ENCODE results near the gene COL6A3.

The COL6A3 gene

DNA sequence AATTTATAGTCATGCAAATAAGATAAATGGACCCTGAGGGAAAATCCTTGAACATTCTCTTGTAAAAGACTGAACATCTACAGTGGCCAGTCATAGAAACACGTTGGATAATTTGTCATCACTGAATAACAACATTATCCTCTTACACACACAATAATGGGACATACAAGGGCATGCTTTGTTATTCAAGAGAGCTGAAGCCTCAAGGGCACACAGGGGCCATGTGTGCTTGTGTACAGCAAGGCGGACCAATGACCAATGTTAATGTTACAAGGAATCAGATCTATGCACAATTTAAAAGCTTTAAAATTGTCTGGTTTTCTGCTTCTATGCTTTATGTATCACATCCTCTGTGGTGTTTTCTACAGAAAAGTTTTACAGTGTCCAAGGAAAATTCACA, 23.7 kb downstream of the COL6A3 start:
- Mint-ChIP-seq H3K4me1 (no peaks in the 10 kb centered on the region), H3K27ac (no peak overlapping the region), H3K4me3 (no peak overlapping the region), H3K9me3 (no peaks in the 10 kb centered on the region), H3K36me3 (peaks cover 8% of the 10 kb centered on the region)
- ATAC-seq, result no peak
- no peak for DNase-seq (ENCODE audit: low spot score in 2 of 2)

DNA sequence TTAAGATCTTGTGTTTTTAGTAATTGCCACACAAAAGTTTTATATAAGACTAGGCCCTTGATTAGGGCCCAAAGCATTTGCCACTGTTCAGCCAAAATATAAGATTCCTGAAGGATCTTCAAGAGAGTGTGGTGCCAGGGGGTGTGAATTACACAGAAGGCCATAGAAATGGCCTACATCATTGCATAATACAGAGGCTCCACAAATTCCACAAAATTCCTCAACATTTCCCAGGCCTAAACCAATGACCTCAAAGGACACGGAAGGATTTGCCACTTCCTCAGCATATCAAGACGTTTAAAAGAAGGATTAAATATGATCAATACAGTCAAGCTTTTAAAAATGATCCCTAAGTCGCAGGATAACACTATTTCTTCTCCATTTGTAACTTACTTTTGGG, 24.1 kb downstream of the COL6A3 start:
- Mint-ChIP-seq H3K4me3 (no peak overlapping the region), H3K36me3 (peaks cover 4% of the 10 kb centered on the region), H3K9me3 (no peaks in the 10 kb centered on the region), H3K27ac (no peak overlapping the region), H3K4me1 (no peaks in the 10 kb centered on the region)
- ATAC-seq, result no peak
- no peak for DNase-seq (ENCODE audit: low spot score in 2 of 2)

DNA sequence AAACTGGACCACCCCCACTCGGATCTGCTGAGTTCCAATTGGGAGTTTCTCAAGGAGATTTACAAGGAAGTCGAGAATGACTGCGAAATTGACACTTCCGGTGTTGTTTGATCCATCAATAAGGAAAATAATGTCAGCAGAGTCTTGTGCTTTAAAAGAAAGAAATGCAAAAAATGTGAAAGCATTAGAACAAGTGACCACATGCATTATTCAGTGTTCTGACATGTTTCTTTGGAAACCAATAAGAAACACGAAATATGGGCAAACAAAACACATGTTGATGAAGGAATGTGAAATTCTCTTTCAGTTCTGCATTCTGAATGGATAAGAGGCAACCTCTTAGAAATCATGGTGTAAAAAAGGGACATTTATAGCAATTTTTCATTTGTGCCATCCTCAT, 25.9 kb downstream of the COL6A3 start:
- Mint-ChIP-seq H3K27ac (no peak overlapping the region), H3K4me3 (no peak overlapping the region), H3K36me3 (no peaks in the 10 kb centered on the region), H3K4me1 (no peaks in the 10 kb centered on the region), H3K9me3 (no peaks in the 10 kb centered on the region)
- no peak for ATAC-seq
- DNase-seq (ENCODE audit: low spot score in 2 of 2), result no peak

DNA sequence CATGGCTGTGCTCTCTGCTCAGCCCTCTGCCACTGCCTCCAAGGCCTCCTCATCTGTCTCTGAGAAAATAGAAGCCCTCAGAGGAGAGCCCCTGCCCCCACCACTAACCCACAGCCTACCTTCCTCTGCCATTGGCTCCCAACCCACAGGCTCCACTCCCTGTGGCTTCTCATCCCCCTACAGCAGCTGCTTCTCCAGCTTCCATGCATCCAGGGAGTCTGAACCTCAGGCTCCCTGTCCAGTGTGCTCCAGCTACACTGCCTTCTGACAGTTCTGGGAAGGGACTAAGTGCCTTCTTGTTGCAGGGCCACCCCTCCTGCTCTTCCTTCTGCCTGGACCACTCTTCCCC, 29.3 kb downstream of the COL6A3 start:
- H3K4me1 Mint-ChIP-seq, result no peaks in the 10 kb centered on the region
- DNase-seq (ENCODE audit: low spot score in 2 of 2), result no peak
- peak; percentile 11 for ATAC-seq
- H3K27ac Mint-ChIP-seq, result no peak overlapping the region
- H3K4me3 Mint-ChIP-seq, result no peak overlapping the region
- no peaks in the 10 kb centered on the region for H3K9me3 Mint-ChIP-seq
- no peaks in the 10 kb centered on the region for H3K36me3 Mint-ChIP-seq

DNA sequence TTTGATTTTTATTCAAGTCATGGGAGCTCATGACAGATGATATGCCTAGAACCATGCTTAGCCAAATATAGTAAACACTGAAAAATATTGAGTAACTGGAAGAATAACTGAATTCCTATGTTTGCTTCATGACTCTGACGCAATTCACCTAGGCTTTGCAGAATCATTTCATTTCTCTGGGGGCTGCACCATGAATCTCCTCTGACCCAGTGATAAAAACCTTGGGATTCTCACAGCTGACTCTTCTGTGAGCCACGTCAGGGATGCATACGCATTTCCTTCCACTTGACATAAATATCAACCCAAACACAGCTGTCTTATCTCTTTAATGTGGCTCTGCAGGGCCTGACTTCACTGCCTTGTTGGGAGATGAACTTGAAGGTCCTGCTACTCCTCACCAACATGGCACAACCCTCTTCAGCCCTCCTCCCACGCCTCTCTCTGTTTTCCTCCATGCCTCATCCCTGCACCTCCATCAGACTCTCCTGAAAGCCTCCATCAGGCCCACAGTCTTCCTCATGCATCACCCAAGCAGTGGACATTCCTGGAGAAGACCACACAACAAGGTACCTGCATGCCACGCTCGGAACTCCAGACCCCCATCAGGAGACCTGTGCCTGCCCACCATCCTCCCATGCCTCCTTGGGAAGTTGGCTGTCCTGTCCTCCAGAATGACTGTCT, 29.8 kb downstream of the COL6A3 start:
- no peaks in the 10 kb centered on the region for H3K4me1 Mint-ChIP-seq
- H3K27ac Mint-ChIP-seq, result no peak overlapping the region
- ATAC-seq (no peak), DNase-seq (ENCODE audit: low spot score in 2 of 2) (no peak)
- H3K4me3 Mint-ChIP-seq, result no peak overlapping the region
- H3K36me3 Mint-ChIP-seq, result no peaks in the 10 kb centered on the region
- H3K9me3 Mint-ChIP-seq, result no peaks in the 10 kb centered on the region

DNA sequence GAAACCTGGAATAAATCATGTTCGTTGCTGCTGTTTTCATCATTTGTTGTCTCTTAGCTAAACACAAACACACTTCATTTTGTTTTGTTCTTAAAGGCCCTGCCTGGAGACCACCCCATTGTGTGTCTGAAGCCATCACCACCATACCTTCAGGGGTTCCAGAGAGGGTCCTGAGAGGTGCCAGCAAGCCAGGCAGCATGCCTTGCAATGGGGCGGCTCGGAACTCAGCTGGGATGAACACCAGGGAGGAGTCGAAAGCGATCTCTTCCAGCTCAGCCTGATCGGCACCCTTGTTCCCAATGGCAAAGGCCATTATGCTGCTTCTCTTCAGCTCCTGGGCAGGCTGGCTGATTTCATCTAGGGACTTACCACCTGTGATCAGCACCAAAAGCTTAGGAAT, 33.2 kb downstream of the COL6A3 start:
- no peak for ATAC-seq
- Mint-ChIP-seq H3K36me3 (no peaks in the 10 kb centered on the region), H3K4me1 (no peaks in the 10 kb centered on the region), H3K4me3 (no peak overlapping the region), H3K9me3 (no peaks in the 10 kb centered on the region), H3K27ac (no peak overlapping the region)
- DNase-seq (ENCODE audit: low spot score in 2 of 2), result no peak

DNA sequence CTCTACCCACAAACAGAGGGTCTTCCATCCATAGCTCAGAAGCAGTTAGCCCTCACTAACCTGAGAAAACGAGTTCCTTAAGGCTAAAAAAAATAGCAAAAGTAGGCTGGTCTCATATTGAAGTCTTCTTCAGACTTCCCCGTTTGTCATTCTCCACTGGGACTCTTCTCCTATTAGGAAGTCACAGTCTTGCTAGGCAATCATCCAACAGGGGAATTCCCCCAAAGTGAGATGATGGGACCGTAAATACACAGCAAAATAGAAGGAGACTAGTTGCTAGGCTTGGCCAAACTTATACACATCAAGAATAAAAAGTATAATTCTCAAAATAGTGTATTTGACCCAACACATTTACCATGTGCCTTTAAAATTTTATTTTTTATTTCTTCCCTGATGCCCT, 34.3 kb downstream of the COL6A3 start:
- Mint-ChIP-seq H3K9me3 (no peaks in the 10 kb centered on the region), H3K27ac (no peak overlapping the region), H3K4me3 (no peak overlapping the region), H3K4me1 (no peaks in the 10 kb centered on the region), H3K36me3 (peaks cover 4% of the 10 kb centered on the region)
- DNase-seq (ENCODE audit: low spot score in 2 of 2) (no peak), ATAC-seq (no peak)

DNA sequence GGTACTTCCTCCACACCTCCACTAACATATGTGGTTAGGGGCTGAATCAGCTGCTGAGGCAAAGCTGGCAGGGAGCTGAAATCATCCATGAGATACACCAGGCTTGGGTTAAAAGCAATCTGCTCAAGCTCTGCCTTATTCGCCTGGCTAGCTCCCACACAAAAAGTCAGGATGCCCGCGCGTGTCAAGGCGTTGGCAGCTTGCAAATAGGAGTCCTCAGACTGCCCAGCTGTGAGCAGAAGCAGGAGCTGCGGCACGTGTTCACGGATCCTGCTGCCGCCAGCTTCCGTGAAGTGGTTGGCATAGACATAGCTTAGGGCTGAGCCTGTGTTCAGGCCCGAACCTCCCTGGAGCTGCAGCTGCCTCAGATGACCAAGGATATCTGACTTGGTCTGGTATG, 35.3 kb downstream of the COL6A3 start:
- no peak overlapping the region for H3K4me3 Mint-ChIP-seq
- H3K4me1 Mint-ChIP-seq, result no peaks in the 10 kb centered on the region
- H3K9me3 Mint-ChIP-seq, result no peaks in the 10 kb centered on the region
- no peak for ATAC-seq
- no peak overlapping the region for H3K27ac Mint-ChIP-seq
- peaks cover 5% of the 10 kb centered on the region for H3K36me3 Mint-ChIP-seq
- DNase-seq (ENCODE audit: low spot score in 2 of 2), result no peak

DNA sequence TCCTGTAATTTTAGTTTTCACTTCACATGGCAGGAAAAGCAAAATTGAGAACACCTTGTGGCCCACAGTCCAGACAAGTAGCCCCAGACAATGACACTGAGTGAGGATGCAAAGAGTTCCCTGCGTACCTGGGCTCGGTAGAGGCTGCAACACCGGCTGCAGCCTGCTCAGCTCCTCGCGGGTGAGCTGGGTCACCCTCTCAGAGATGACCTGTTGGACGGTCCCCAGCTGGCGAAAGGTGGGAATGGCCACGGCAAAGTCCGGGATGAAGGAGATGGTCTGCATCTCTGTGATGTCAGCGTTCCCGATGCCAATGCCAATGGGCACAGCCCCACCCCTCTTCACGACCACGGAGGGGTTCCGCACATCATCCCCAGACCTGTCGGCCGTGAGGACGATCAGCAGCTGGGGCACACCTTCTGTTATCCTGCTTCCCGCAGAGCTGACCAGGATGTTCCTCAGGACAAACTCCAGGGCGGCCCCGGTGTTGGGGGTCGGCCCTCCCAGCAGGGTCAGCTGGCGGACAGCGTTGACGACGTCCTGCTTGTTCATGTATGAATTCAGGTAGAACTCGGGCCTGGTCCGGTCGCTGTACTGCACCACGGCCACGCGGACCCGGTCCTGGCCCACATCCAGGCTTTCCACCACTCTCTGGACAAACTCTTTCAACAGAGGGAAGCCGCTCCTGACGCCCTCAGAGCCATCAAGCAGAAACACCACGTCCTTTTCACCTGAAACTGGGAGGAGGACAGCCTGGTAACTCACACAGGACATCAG, 39.5 kb downstream of the COL6A3 start:
- H3K4me3 Mint-ChIP-seq, result no peak overlapping the region

DNA sequence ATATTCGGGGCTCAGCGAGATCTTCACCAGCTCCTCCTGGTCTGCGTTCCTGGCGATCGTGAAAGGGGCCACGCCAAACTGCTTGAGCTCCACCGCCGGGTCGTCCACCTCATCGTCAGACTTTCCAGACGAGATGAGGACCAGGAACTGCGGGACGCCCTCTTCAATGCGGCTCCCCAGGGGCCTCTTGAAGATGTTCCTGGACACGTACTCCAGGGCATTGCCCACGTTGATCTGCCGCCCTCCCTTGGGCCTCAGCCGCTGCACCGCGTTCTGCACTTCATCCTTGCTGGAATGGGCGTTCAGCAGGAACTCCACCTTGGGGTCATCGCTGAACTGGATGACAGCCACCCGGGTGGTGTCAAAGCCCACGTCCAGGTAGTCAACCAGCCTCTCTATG, 42.1 kb downstream of the COL6A3 start:
- DNase-seq (ENCODE audit: low spot score in 2 of 2), result no peak
- Mint-ChIP-seq H3K9me3 (no peaks in the 10 kb centered on the region), H3K4me1 (no peaks in the 10 kb centered on the region), H3K27ac (no peak overlapping the region), H3K4me3 (no peak overlapping the region), H3K36me3 (peaks cover 19% of the 10 kb centered on the region)
- no peak for ATAC-seq

More for the DNA sequence above, 39.5 kb downstream of the COL6A3 start:
- Mint-ChIP-seq H3K9me3 (no peaks in the 10 kb centered on the region), H3K36me3 (peaks cover 10% of the 10 kb centered on the region), H3K27ac (no peak overlapping the region), H3K4me1 (no peaks in the 10 kb centered on the region)
- DNase-seq (ENCODE audit: low spot score in 2 of 2), result no peak
- ATAC-seq, result no peak

DNA sequence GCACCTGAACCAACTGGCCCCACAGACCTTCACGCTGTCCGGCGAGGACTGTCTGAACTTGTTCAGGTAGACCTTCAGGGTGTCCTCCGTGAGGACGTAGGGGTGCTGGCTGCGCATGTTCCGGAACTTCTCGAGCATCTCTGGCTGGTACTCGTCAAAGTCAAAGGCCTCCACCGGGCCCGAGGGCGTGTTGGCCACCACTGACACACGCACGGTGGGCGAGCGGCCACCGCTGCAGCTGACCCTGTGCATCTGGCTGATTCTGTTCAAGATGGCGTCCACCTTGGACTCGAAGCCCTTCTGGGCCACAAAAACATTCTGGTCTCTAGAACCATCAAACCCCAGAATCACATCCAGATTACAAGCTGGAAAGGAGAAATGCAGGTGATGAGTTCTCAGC, 48.3 kb downstream of the COL6A3 start:
- H3K36me3 Mint-ChIP-seq, result peaks cover 52% of the 10 kb centered on the region
- H3K4me1 Mint-ChIP-seq, result no peaks in the 10 kb centered on the region
- H3K27ac Mint-ChIP-seq, result no peak overlapping the region
- no peak for DNase-seq (ENCODE audit: low spot score in 2 of 2)
- no peaks in the 10 kb centered on the region for H3K9me3 Mint-ChIP-seq
- no peak for ATAC-seq
- H3K4me3 Mint-ChIP-seq, result no peak overlapping the region

DNA sequence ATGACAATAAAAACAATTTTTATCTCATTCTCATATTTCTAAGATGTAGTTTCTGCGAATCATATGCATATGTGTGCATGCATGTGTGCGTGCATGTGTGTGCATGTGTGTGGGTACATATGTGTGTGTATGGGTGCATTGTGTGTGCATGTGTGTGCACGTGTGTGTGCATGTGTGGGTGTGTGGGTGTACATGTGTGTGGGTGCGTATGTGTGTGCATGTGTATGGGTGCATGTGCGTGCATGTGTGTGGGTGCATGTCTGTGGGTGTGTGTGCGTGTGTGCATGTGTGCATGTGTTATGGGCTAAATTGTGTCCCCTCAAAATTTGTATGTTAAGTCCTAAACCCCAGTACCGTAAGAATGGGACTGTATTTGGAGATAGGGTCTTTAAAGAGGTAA, 49.3 kb downstream of the COL6A3 start:
- no peak for ATAC-seq
- Mint-ChIP-seq H3K36me3 (peaks cover 49% of the 10 kb centered on the region), H3K4me3 (no peak overlapping the region), H3K4me1 (no peaks in the 10 kb centered on the region), H3K9me3 (no peaks in the 10 kb centered on the region), H3K27ac (no peak overlapping the region)
- DNase-seq (ENCODE audit: low spot score in 2 of 2), result no peak

DNA sequence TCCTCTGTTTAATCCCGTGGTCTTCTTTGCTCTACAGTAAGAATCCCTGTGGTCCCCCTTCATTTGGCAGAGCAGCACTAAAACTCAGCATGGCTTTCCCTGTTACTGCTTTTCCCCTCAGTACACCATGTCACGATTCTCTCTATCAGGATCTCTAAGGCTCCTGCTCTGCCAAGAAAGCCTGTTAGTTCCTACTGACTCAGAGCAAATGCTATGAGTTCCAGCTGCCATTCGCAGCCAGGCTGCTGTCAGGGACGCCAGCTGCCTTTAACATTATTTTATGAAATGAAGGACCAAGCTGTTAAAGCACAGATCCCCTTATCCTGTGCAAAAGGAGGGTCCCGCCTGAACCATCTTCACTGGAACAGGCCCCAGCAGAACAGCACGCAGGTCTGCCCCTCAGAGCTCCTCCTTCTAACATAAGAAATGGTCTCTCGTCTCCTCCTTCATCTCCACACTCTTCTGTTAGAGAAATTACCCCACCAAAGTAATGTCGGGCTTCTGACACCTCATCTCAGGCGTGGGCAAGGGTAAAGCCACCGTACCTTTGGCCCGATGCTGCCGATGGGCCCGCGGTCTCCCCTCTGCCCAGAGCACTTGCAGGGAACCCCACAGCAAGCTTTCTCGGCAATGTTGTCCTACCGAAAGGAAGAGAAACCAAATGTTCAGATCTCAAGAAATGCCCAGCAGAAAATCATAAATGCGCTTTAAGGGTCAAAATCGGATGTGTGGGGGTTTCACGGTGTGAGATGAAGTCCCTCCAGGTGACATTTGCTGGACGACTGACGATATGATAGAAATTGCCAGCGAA, 52.6 kb downstream of the COL6A3 start:
- H3K4me1 Mint-ChIP-seq, result no peaks in the 10 kb centered on the region
- DNase-seq (ENCODE audit: low spot score in 2 of 2) (no peak), ATAC-seq (no peak)
- no peaks in the 10 kb centered on the region for H3K9me3 Mint-ChIP-seq
- H3K27ac Mint-ChIP-seq, result no peak overlapping the region
- no peak overlapping the region for H3K4me3 Mint-ChIP-seq
- H3K36me3 Mint-ChIP-seq, result peaks cover 38% of the 10 kb centered on the region

DNA sequence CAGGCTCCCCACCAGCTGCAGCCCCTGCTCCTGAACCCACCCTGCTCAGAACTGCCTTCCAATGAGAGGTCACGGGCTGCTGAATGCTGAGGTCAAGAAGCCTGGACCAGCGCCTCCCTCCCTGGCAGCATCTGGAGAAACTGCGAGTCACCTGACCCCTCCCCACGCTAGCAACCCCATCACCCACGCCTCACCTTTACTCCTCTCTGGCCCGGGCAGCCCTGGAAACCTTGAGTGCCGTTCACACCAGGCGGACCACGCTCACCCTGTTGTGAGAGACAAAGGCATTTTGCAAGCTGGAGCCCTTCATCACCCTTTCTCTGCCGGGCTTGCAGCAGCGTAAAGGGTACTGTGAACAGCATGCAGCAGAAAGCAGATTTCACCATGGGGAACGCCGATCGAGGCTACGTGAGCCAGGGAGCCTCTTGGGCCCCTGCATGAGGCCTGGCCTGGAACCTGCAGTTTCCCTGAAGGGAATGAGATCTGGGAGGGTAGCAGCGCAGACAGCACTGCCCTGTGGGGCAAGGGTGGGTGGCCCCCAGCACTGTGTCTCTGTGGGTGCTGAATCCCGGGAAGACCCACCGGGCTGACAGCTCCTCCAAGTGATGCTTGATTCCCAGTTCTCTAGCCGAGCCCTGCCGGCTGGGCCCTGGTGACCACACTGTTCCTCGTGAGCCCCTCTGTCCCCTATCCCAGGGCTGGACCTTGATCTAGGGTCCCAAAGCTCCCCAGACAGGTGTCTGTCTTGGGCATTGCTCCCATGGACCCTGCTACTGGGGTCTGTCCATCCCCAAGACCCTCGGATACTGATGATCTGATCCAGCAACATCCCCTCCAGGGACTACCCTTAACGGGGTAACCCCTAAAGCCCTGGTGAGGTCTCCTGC, 53.8 kb downstream of the COL6A3 start:
- Mint-ChIP-seq H3K36me3 (peaks cover 29% of the 10 kb centered on the region), H3K9me3 (no peaks in the 10 kb centered on the region), H3K4me3 (no peak overlapping the region), H3K27ac (no peak overlapping the region), H3K4me1 (no peaks in the 10 kb centered on the region)
- DNase-seq (ENCODE audit: low spot score in 2 of 2), result no peak
- ATAC-seq, result no peak

DNA sequence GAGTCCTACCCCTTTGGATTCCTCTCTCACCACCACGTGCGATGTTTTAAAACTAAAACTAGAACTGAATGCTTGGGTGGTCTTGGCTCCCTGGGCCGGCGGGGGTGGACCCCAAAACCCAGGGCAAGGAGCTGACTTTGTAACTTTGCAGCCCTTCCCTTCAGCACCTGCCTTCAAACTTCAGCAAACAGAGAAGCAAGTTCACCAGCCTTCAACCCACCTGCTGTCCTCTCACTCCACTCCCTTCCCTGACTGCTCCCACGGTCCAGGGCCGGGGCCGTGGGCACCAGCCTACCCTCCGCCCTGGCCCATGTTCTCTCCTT, 54.5 kb downstream of the COL6A3 start:
- Mint-ChIP-seq H3K27ac (no peak overlapping the region), H3K36me3 (peaks cover 24% of the 10 kb centered on the region), H3K4me3 (no peak overlapping the region), H3K4me1 (no peaks in the 10 kb centered on the region), H3K9me3 (no peaks in the 10 kb centered on the region)
- ATAC-seq, result no peak
- no peak for DNase-seq (ENCODE audit: low spot score in 2 of 2)

Measured in stimulated activated effector memory CD8-positive, alpha-beta T cell treated with anti-CD3 and anti-CD28 coated beads, Interleukin-12 subunit alpha, Interleukin-12 subunit beta, amount 100 ng/mL, for 72 hours (primary cell).